GM12878 (cell line): ENCODE data around the gene SLC5A10. TPM values are rescaled to one million over a fixed set of nuclear protein-coding genes. Genes with fewer than 3 reads are reported as not detected.
"Not testable (repeated sequence)": the region's sequence is repeated elsewhere in the genome, so short reads cannot be mapped to it uniquely, and the experiment has no call there.

Source experiments
- ATAC-seq: fragments of 200-7000 bp; cut with Tn5 transposase; 3 replicates; pipeline ENCODE4 v1.9.1; 2020; ENCODE audit warnings: mild to moderate bottlenecking, moderate library complexity
- BruUV-seq: library from RNA; stranded (reverse); fragments of 400-500 nt; replicated peaks from 2 replicates; lab custom pipeline; 2021; lab: Mats Ljungman, UMichigan
- CTCF ChIA-PET: fragments of 300-600 bp; sonication (Branson Sonifier 250); formaldehyde crosslinking; extraction: SDS; loops from one replicate; lab custom pipeline; 2021; ENCODE audit warnings: inconsistent platforms; lab: Yijun Ruan, JAX
- POLR2A ChIA-PET: fragments of 350-600 bp; formaldehyde crosslinking; extraction: SDS; loops from one replicate; lab custom pipeline; 2021; ENCODE audit warnings: inconsistent platforms; lab: Charles Lee
- RAD21 ChIA-PET: fragments of 300-600 bp; sonication (Branson Sonifier 250); formaldehyde crosslinking; loops from one replicate; lab custom pipeline; 2023; ENCODE audit warnings: antibody characterized with exemption; ENCODE audit not compliant: unreplicated experiment; lab: Charles Lee
- SMC1A ChIA-PET: fragments of 300-600 bp; sonication (Branson Sonifier 250); formaldehyde crosslinking; loops from one replicate; lab custom pipeline; 2023; ENCODE audit not compliant: unreplicated experiment, uncharacterized antibody; lab: Charles Lee
- DNase-seq: peaks from one replicate; pipeline ENCODE4 v3.0.0-alpha.2; 2011; ENCODE audit warnings: low read depth, low spot score
- FAIRE-seq: peaks from 3 replicates; lab custom pipeline; 2011; peaks lifted over from hg19 to GRCh38; lab: Jason Lieb, UNC
- H2AFZ ChIP-seq: 2 replicates; pipeline ENCODE4 v1.6.0; 2011; ENCODE audit warnings: low read depth, low read length, control low read depth; ENCODE audit not compliant: control insufficient read depth
- H3K27ac ChIP-seq: 2 replicates; pipeline ENCODE4 v1.5.1; 2011; ENCODE audit warnings: control low read depth; ENCODE audit not compliant: control insufficient read depth, insufficient read depth
- H3K27me3 ChIP-seq, 2 experiments: replicated peaks in 1 of 2; 2 replicates each; pipeline versions ENCODE4 v1.6.0 to v1.6.1; 2011; ENCODE audit warnings: low read length in 1 of 2; ENCODE audit not compliant: control insufficient read depth in 2 of 2, insufficient read depth in 2 of 2
- H3K36me3 ChIP-seq, 2 experiments: 2 replicates each; pipeline ENCODE4 v1.5.1; 2011; ENCODE audit warnings: low read length in 1 of 2; ENCODE audit not compliant: control insufficient read depth in 2 of 2, insufficient read depth in 2 of 2
- H3K4me1 ChIP-seq: 2 replicates; pipeline ENCODE4 v1.6.1; 2011; ENCODE audit warnings: mild to moderate bottlenecking, low read length, moderate library complexity, mixed read lengths; ENCODE audit not compliant: control insufficient read depth, insufficient read depth
- H3K4me2 ChIP-seq: 2 replicates; pipeline ENCODE4 v1.6.0; 2011; ENCODE audit warnings: control low read depth; ENCODE audit not compliant: control insufficient read depth, insufficient read depth
- H3K4me3 ChIP-seq: fragments of 200-600 bp; sonication (generic); 2 replicates; pipeline ENCODE4 v1.5.1; 2016
- H3K79me2 ChIP-seq: 2 replicates; pipeline ENCODE4 v1.6.0; 2011; ENCODE audit warnings: low read length; ENCODE audit not compliant: control insufficient read depth, insufficient read depth
- H3K9ac ChIP-seq: 2 replicates; pipeline ENCODE4 v1.8.0; 2011; ENCODE audit warnings: low read length, control low read depth, mixed read lengths; ENCODE audit not compliant: control insufficient read depth, insufficient read depth
- H3K9me3 ChIP-seq: replicated peaks from 3 replicates; pipeline ENCODE4 v1.5.1; 2011; ENCODE audit warnings: mild to moderate bottlenecking, low read length; ENCODE audit not compliant: control insufficient read depth, insufficient read depth
- H4K20me1 ChIP-seq: 2 replicates; pipeline ENCODE4 v1.6.0; 2011; ENCODE audit not compliant: control insufficient read depth, insufficient read depth
- CREM ChIP-seq: IDR thresholded peaks from 2 replicates; pipeline ENCODE4 v1.6.1; 2014; ENCODE audit warnings: antibody characterized with exemption, low read depth
- PML ChIP-seq: IDR thresholded peaks from 2 replicates; pipeline ENCODE4 v1.6.1; 2012; ENCODE audit warnings: low read length, inconsistent platforms
- POU2F2 ChIP-seq: IDR thresholded peaks from 3 replicates; pipeline ENCODE4 v1.6.1; 2011; ENCODE audit warnings: low read depth, mild to moderate bottlenecking, low read length, borderline replicate concordance
- SMAD5 ChIP-seq: IDR thresholded peaks from 2 replicates; pipeline ENCODE4 v1.6.1; 2016; ENCODE audit warnings: antibody characterized with exemption, low read depth
- ZBED1 ChIP-seq: IDR thresholded peaks from 2 replicates; pipeline ENCODE4 v1.6.1; 2016; ENCODE audit warnings: borderline replicate concordance
- WGBS: methylation state at CpG from one replicate; pipeline ENCODE4 v1.1.6; 2016; ENCODE audit warnings: low lambda C conversion rate; ENCODE audit not compliant: insufficient replicate concordance, insufficient coverage; ENCODE audit errors: missing lambda C conversion rate; 5-methylcytosine and 5-hydroxymethylcytosine counted together
- in situ Hi-C: fragments of 300-500 bp; cut with MboI; formaldehyde crosslinking; loops from 9 replicates; pipeline ENCODE4 v1.14.3; 2018; ENCODE audit warnings: mixed read lengths
- intact Hi-C: fragments of 100-400 bp; cut with micrococcal nuclease; formaldehyde crosslinking; loops from one replicate; pipeline ENCODE4 v1.14.2; 2022; ENCODE audit not compliant: unreplicated experiment
- polyA plus RNA-seq, 11 experiments: library from polyadenylated mRNA; depleted of rRNA in 4 of 11; unstranded in 6 of 11; stranded (reverse) in 5 of 11; fragments of >200 nt; fragmentation: Nextera tagmentation in 4 of 11; fragmentation: Illumina TruSeq in 1 of 11; extraction: Ambion mirVana in 4 of 11; extraction: Trizol in 1 of 11; gene quantifications; 1 replicate in 1 of 11; 2 replicates in 10 of 11; pipeline versions ENCODE4 v1.2.1 to v1.2.3, GENCODE V29; 2011 to 2016; ENCODE audit warnings: inconsistent platforms in 2 of 11, missing spikeins in 2 of 11, low read depth in 1 of 11
- total RNA-seq, 4 experiments: library from RNA; depleted of rRNA in 3 of 4; stranded (reverse); fragments of >200 nt in 3 of 4; fragmentation: Illumina TruSeq in 1 of 4; extraction: Trizol in 1 of 4; gene quantifications; 2 replicates each; pipeline versions ENCODE4 v1.2.1 to v1.2.3, GENCODE V29; 2013 to 2021

The SLC5A10 gene
- total and polyA plus RNA-seq, 10 of the 15 experiments (the other 5 are each of a cell fraction or from before 2014, with no cell fraction given): under 0.01 to 0.18 (median 0.07) TPM; not detected in 4

DNA sequence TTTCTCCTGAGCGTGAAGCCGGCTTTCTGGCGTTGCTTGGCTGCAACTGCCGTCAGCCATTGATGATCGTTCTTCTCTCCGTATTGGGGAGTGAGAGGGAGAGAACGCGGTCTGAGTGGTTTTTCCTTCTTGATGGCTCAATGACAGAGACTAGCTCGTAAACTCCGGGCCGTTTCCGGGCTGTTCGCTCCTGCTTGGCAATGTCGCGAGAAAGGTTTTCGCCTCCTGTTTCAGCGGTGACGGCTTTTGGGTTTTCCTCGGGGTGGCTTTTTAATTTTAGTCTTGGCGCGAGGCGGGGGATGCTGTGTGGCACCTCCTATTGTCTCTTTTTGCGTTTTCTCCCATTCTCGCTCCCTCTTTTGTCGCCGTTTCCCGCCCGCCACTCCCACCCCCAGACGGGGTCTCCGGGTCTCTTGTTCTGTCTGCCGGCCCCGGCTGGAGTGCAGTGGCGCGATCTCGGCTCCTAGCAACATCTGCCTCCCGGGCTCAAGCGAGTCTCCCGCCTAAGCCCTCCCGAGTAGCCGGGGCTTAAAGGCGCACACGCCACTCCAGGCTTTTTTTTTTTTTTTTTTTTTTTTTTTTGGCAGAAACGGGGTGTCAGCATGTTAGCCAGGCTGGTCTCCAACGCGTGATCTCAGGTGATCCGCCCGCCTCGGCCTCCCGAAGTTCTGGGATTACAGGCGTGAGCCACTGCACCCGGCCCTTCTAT is 110.2 kb downstream of the SLC5A10 start:
- H2AFZ ChIP-seq, H3K9ac ChIP-seq, H3K79me2 ChIP-seq, FAIRE-seq, H3K36me3 ChIP-seq, H3K27ac ChIP-seq, DNase-seq, H3K9me3 ChIP-seq, H3K4me2 ChIP-seq, in situ Hi-C loops, RAD21 ChIA-PET, H4K20me1 ChIP-seq, intact Hi-C loops, H3K27me3 ChIP-seq, H3K4me3 ChIP-seq, SMC1A ChIA-PET, H3K4me1 ChIP-seq, POLR2A ChIA-PET, CTCF ChIA-PET: not testable (repeated sequence)
- BruUV-seq: TSS peak; percentile 100
- TF ChIP-seq POU2F2: 0 out of 3 replicates have a peak, but pooled peaks have one; percentile 23
- TF ChIP-seq PML: 0 out of 2 replicates have a peak, but pooled peaks have one; percentile 26
- peak; percentile 14; the same call in 1 of the 2 replicates for TF ChIP-seq CREM
- 0 out of 2 replicates have a peak, but pooled peaks have one; percentile 43 for TF ChIP-seq SMAD5
- peak; percentile 60; the same call in 1 of the 2 replicates for TF ChIP-seq ZBED1
- peak; percentile 62 for ATAC-seq
- 0% methylated on average over 11 of the region's 51 CpGs for WGBS

DNA sequence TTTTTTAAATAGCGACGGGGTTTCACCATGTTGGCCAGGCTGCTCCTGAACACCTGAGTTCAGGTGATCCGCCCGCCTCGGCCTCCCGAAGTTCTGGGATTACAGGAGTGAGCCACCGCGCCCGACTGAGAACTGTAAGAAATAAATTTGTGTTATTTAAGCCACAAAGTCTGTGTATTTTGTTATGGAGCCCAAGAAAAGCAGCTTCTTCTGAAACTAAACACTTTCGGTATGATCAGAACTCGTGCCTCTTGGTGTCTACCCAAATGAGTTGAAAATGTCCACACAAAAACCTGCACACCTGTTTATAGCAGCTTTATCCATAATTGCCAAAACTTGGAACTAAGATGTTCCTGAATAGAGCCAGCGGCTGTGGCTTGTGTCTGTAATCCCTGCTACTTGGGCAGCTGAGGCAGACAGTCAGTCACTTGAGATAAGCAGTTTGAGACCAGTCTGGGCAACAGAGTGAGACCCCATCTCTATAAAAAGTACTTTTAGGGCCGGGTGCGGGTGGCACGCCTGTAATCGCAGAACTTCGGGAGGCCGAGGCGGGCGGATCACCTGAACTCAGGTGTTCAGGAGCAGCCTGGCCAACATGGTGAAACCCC is 110.9 kb downstream of the SLC5A10 start:
- H2AFZ ChIP-seq, SMC1A ChIA-PET, in situ Hi-C loops, H4K20me1 ChIP-seq, H3K9me3 ChIP-seq, H3K27me3 ChIP-seq, H3K4me2 ChIP-seq, H3K4me1 ChIP-seq, H3K4me3 ChIP-seq, FAIRE-seq, H3K36me3 ChIP-seq, POLR2A ChIA-PET, CTCF ChIA-PET, H3K27ac ChIP-seq, DNase-seq, H3K79me2 ChIP-seq, intact Hi-C loops, BruUV-seq, RAD21 ChIA-PET, H3K9ac ChIP-seq: not testable (repeated sequence)
- WGBS: no CpG with 5 or more reads among the region's 20 CpGs
- ATAC-seq: peak; percentile 89
